HG02981 (cell line): Measurements from ENCODE around the gene MTHFD1L.

Source experiments
- ATAC-seq: cut with Tn5 transposase; IDR thresholded peaks from one replicate; pipeline ENCODE4 v1.9.1; 2021; ENCODE audit warnings: mild to moderate bottlenecking, moderate library complexity; ENCODE audit not compliant: unreplicated experiment

Gene MTHFD1L

DNA sequence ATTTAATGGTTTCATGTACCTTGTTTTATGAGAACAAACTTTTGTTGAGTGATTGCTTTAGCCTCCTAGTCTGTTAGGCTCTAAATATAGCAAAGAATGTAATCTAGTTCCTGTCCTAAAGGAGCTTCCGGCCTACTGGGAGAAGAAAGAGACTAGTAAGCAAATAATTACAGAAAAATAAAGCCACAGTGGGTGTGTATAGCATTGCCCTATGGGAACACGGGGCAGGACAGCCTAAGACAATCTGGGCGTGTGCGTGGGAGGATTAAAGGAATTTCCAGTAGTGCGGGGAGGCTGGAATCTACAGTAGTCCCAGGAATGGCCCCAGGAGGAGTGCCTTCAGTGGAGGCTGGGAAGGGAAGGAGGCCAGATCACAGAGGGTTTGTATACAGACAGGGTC is 276.2 kb downstream of the MTHFD1L start:
- no peak for ATAC-seq

DNA sequence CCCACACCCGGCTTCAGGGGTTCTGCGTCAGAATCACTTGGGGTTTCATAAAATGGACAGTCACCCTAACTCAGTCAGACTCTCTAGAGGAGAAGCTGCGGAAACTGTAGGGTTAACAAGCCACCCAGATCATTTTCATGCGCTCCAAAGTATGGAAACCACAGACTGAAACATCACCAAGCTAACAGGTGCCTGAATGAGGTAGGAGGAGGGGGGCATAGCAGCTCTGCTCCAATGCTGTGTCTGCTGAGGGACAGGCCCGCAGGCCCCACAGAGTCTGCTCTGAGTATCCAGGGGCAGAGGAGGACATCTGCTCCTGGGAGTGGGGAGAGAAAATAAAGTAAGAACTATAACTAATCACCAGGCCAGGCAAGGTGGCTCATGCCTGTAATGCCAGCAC is 277.2 kb downstream of the MTHFD1L start:
- no peak for ATAC-seq

DNA sequence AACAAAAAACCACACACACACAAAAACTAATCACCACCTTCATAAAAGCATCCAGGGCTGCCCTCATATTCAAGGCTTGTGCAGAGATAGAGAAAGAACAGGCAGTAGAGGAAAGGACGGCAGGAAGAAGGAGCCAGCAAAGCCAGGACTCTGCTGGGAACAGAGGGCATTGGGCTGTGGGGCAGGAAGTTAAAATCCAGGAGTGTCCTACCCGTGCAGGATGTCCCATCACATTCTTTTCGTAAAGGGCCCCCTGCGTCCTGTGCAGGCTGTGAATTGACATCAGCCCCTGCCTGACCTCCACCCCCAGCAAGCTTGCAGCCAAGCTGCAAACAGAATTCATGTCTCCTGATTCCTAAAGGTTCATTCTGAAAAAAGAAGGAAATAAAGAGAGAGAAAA is 277.8 kb downstream of the MTHFD1L start:
- ATAC-seq = no peak

DNA sequence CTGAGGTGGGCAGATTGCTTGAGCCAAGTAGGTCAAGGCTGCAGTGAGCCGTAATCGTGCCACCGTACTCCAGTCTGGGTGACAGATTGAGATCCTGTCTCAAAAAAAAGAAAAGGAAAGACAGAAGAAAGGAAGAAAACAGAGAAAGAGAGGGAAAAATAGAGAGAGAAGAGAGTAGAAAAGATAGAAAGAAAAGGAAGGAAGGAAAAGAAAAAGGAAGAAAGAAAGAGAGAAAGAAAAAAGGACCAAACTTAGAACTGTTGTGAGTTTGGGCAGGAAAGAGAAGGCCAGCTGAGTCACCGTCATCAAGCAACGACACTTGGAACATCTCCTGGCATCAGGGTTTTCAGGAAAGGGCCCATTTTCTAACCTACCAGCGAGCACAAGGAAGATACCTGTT is 278.3 kb downstream of the MTHFD1L start:
- no peak for ATAC-seq

DNA sequence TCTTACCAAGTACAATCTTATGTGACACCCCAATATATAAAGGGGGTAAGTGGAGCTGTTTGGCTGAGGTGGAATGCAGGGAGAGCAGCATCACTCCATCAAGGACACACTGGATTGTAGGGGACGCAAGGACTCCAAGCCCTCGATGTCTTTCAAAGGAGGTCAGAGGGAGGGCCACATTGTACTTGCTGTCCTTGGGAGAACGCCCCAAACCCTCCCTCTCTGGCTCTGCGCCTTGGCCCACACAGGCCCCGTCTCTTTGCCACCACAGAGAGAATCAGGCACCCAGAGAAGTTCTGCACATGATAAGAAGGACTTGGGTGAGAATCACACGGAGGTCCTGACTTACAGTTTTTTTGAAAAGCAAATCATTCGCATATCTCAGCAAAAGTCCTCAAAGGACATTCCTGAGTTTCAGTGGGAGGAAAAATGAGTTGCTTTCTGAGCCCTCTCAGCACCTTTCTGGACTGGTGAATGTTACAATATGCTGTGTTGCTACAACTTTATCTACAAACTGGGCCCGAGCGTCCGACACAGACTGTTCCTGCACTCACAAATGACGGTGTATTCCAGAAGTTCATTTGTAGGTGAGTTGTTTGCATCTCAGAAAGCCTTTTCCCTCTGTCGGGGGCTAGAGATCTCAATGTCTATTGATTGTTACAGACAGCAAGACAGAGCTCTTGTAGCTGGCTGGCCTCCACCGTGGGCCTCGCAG is 281.8 kb downstream of the MTHFD1L start:
- no peak for ATAC-seq

DNA sequence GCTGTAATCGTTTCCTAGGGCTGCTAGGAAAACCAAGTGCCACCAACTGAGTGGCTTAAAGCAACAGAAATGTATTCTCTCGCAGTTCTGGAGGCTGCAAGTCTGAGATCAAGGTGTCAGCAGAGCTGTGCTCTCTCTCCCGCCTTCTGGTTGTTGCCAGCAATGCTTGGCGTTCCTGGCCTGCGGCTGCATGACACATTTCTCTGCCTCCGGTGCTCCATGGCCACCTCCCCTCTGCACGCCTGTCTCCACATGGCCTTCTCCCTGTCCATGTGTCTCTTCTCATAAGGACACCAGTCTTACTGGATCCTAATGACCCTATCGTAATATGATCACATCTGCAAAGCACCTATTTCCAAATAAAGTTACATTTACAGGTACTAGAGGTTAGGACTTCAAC is 282.6 kb downstream of the MTHFD1L start:
- no peak for ATAC-seq

DNA sequence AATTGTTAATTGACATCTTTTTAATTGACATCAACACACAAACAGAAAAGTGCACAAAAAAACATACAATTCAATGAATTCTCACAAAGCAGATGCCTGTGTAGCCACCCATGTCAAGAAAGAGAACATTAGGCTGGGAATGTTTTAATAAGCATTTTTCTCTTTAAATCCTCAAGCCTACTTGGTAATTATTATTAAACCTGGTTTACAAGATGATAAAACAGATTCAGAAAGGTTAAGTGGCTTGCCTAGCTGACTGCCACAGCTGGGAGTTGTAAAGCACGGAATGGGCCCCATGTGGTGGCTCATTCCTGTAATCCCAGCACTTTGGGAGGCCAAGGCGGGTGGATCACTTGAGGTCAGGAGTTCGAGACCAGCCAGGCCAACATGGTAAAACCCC is 284.3 kb downstream of the MTHFD1L start:
- no peak for ATAC-seq
